IMR-90 (cell line): ENCODE data around the gene PRKAG2. TPM values are rescaled to one million over a fixed set of nuclear protein-coding genes. Genes with fewer than 3 reads are reported as not detected.
A peak's percentile ranks its signal among the peaks of the same experiment; 100 is the strongest.

Experiments used
- ATAC-seq: fragments of 200-7000 bp; cut with Tn5 transposase; 2 replicates; pipeline ENCODE4 v1.9.1; 2020; ENCODE audit warnings: low read depth, mild to moderate bottlenecking, moderate library complexity
- BruUV-seq: library from RNA; stranded (reverse); fragments of 400-500 nt; replicated peaks from 2 replicates; lab custom pipeline; 2021; lab: Mats Ljungman, UMichigan
- CTCF ChIA-PET: fragments of 300-600 bp; formaldehyde crosslinking; extraction: SDS; loops from one replicate; lab custom pipeline; 2021; ENCODE audit warnings: antibody characterized with exemption; lab: Yijun Ruan, JAX
- POLR2A ChIA-PET: fragments of 300-600 bp; sonication (Branson Sonifier 250); formaldehyde crosslinking; loops from one replicate; lab custom pipeline; 2022; ENCODE audit warnings: antibody characterized with exemption; ENCODE audit not compliant: unreplicated experiment; lab: Charles Lee
- DNase-seq: peaks from one replicate; pipeline ENCODE4 v3.0.0; 2013
- H2AFZ ChIP-seq: replicated peaks from 2 replicates; pipeline ENCODE3; 2013; ENCODE audit warnings: low read length, mild to moderate bottlenecking; ENCODE audit not compliant: poor library complexity
- H2AK5ac ChIP-seq: 2 replicates; pipeline ENCODE4 v1.6.1; 2013; ENCODE audit warnings: low read depth, low read length, inconsistent platforms
- H2AK9ac ChIP-seq: replicated peaks from 2 replicates; pipeline ENCODE3; 2013; ENCODE audit warnings: mild to moderate bottlenecking, low read depth, low read length, moderate library complexity; ENCODE audit not compliant: poor library complexity
- H2BK120ac ChIP-seq: 2 replicates; pipeline ENCODE4 v1.6.1; 2013; ENCODE audit warnings: low read depth, low read length, inconsistent platforms
- H2BK15ac ChIP-seq: 3 replicates; pipeline ENCODE4 v1.6.1; 2013; ENCODE audit warnings: low read depth, low read length, inconsistent platforms
- H2BK20ac ChIP-seq: 2 replicates; pipeline ENCODE4 v1.6.1; 2013; ENCODE audit warnings: low read depth, mild to moderate bottlenecking, inconsistent platforms, low read length, moderate library complexity
- H2BK5ac ChIP-seq: 2 replicates; pipeline ENCODE4 v1.6.1; 2013; ENCODE audit warnings: mild to moderate bottlenecking, low read depth, low read length, inconsistent platforms; ENCODE audit not compliant: poor library complexity, severe bottlenecking
- H3K14ac ChIP-seq: replicated peaks from 2 replicates; pipeline ENCODE4 v1.6.1; 2013; ENCODE audit warnings: low read depth, low read length, inconsistent platforms
- H3K18ac ChIP-seq: 2 replicates; pipeline ENCODE4 v1.6.1; 2013; ENCODE audit warnings: low read depth, low read length, control low read depth
- H3K23ac ChIP-seq: 2 replicates; pipeline ENCODE4 v1.6.1; 2013; ENCODE audit warnings: low read depth, low read length, inconsistent platforms
- H3K27ac ChIP-seq: 2 replicates; pipeline ENCODE4 v1.5.1; 2013; ENCODE audit warnings: mild to moderate bottlenecking, control low read depth, low read length; ENCODE audit not compliant: insufficient read depth
- H3K27me3 ChIP-seq: 2 replicates; pipeline ENCODE4 v1.6.1; 2013; ENCODE audit warnings: low read length; ENCODE audit not compliant: control insufficient read depth, insufficient read depth
- H3K36me3 ChIP-seq: 2 replicates; pipeline ENCODE4 v1.6.1; 2013; ENCODE audit warnings: low read length, mixed read lengths; ENCODE audit not compliant: control insufficient read depth, insufficient read depth
- H3K4ac ChIP-seq: 2 replicates; pipeline ENCODE4 v1.6.1; 2013; ENCODE audit warnings: low read depth, low read length, inconsistent platforms
- H3K4me1 ChIP-seq: 2 replicates; pipeline ENCODE4 v1.6.1; 2013; ENCODE audit warnings: low read length, mixed read lengths; ENCODE audit not compliant: control insufficient read depth, insufficient read depth
- H3K4me2 ChIP-seq: 2 replicates; pipeline ENCODE4 v1.6.1; 2013; ENCODE audit warnings: low read depth, mild to moderate bottlenecking, control low read depth, low read length, moderate library complexity
- H3K4me3 ChIP-seq: 2 replicates; pipeline ENCODE4 v1.5.1; 2013; ENCODE audit warnings: low read depth, mild to moderate bottlenecking, control low read depth, low read length, moderate library complexity; ENCODE audit not compliant: insufficient read depth
- H3K56ac ChIP-seq: 2 replicates; pipeline ENCODE4 v1.6.1; 2013; ENCODE audit warnings: low read length, inconsistent platforms; ENCODE audit not compliant: insufficient read depth; ENCODE audit errors: extremely low read depth
- H3K79me1 ChIP-seq, 2 experiments: 2 replicates each; pipeline ENCODE4 v1.6.1; 2013; ENCODE audit warnings: low read length in 2 of 2, inconsistent platforms in 1 of 2, low read depth in 1 of 2
- H3K9ac ChIP-seq: 2 replicates; pipeline ENCODE4 v1.6.1; 2013; ENCODE audit warnings: low read depth, low read length, control low read depth
- H3K9me1 ChIP-seq: 2 replicates; pipeline ENCODE4 v1.6.1; 2013; ENCODE audit warnings: low read length, inconsistent platforms; ENCODE audit not compliant: insufficient read depth
- H3K9me3 ChIP-seq: 2 replicates; pipeline ENCODE4 v1.6.1; 2013; ENCODE audit warnings: low read length; ENCODE audit not compliant: control insufficient read depth, insufficient read depth
- H4K20me1 ChIP-seq: 2 replicates; pipeline ENCODE4 v1.6.1; 2013; ENCODE audit warnings: low read length, inconsistent platforms; ENCODE audit not compliant: insufficient read depth
- H4K5ac ChIP-seq: 2 replicates; pipeline ENCODE4 v1.6.1; 2013; ENCODE audit warnings: mild to moderate bottlenecking, low read depth, low read length, control low read depth
- H4K8ac ChIP-seq, 2 experiments: 2 replicates each; pipeline ENCODE4 v1.6.1; 2013; ENCODE audit warnings: low read depth in 2 of 2, low read length in 2 of 2, control low read depth in 1 of 2, inconsistent platforms in 1 of 2
- H4K91ac ChIP-seq: 2 replicates; pipeline ENCODE4 v1.6.1; 2013; ENCODE audit warnings: low read depth, low read length, inconsistent platforms; ENCODE audit not compliant: insufficient read depth
- RAD21 ChIP-seq: IDR thresholded peaks from 2 replicates; pipeline ENCODE4 v1.6.1; 2012; ENCODE audit warnings: low read length, improper control_type of control experiment
- WGBS, 2 experiments: methylation state at CpG; one replicate each; pipeline versions ENCODE4 v1.1.5 to v1.1.7; 2013; ENCODE audit warnings: missing lambda C conversion rate in 2 of 2; ENCODE audit not compliant: insufficient read length in 1 of 2; ENCODE audit errors: extremely low coverage in 2 of 2; 5-methylcytosine and 5-hydroxymethylcytosine counted together
- dilution Hi-C: fragments of 300-500 bp; cut with HindIII; formaldehyde crosslinking; loops from one replicate; pipeline ENCODE4 v1.14.3; 2018; ENCODE audit warnings: low sequenced_read_pairs; ENCODE audit not compliant: unreplicated experiment
- in situ Hi-C: fragments of 300-500 bp; cut with MboI; formaldehyde crosslinking; loops from 3 replicates; pipeline ENCODE4 v1.14.3; 2019; ENCODE audit warnings: low sequenced_read_pairs, inconsistent platforms, mixed read lengths
- intact Hi-C: fragments of 100-400 bp; cut with micrococcal nuclease; formaldehyde crosslinking; loops from 2 replicates; pipeline ENCODE4 v1.10.0; 2022
- polyA plus RNA-seq, 3 experiments: library from polyadenylated mRNA; depleted of rRNA; stranded (reverse); fragments of >200 nt; gene quantifications; 2 replicates each; pipeline ENCODE4 v1.2.3, GENCODE V29; 2012; ENCODE audit warnings: low replicate concordance in 1 of 3
- total RNA-seq: library from RNA; depleted of rRNA; stranded (reverse); fragments of >200 nt; gene quantifications from 2 replicates; pipeline ENCODE4 v1.2.3, GENCODE V29; 2012

The PRKAG2 gene
- total and polyA plus RNA-seq, 2 of the 4 experiments (the other 2 are of a cell fraction) = 15.4 to 21.6 TPM

- H3K9me1 ChIP-seq = peaks cover 31% of the 10 kb centered on the region
- TF ChIP-seq RAD21 = no peak
- no peak overlapping the region for H3K18ac ChIP-seq
- peak overlapping the region; percentile 82 for H2AK5ac ChIP-seq
- peak overlapping the region; percentile 73 for H2BK120ac ChIP-seq
- H3K56ac ChIP-seq = no peak overlapping the region
- peak overlapping the region; percentile 49 for H2BK5ac ChIP-seq
- H4K8ac ChIP-seq = peak overlapping the region in 1 of 2 experiments; percentile 36; a peak in 1 of 4 replicates
- H3K27me3 ChIP-seq = no peaks in the 10 kb centered on the region
- peak overlapping the region; percentile 40 for H3K4ac ChIP-seq
- H3K23ac ChIP-seq = no peak overlapping the region
- DNase-seq (no peak), ATAC-seq (no peak)
- dilution Hi-C loops (no loop called here), intact Hi-C loops (no loop called here), in situ Hi-C loops (no loop called here)
- H2AFZ ChIP-seq = peak overlapping the region; percentile 76
- peaks cover 32% of the 10 kb centered on the region for H3K4me1 ChIP-seq
- peak overlapping the region; percentile 37; the same call in 1 of the 2 replicates for H2BK20ac ChIP-seq
- H4K5ac ChIP-seq = peak overlapping the region; percentile 5; the same call in 1 of the 2 replicates
- H3K79me1 ChIP-seq = peaks cover 3% of the 10 kb centered on the region in 2 experiments; a peak in 1 of 4 replicates
- no peaks in the 10 kb centered on the region for H4K20me1 ChIP-seq
- H4K91ac ChIP-seq = peak overlapping the region; percentile 77; the same call in 1 of the 2 replicates
- H2BK15ac ChIP-seq = peak overlapping the region; percentile 56; the same call in 2 of the 3 replicates
- no peak overlapping the region for H3K27ac ChIP-seq
- H3K36me3 ChIP-seq = no peaks in the 10 kb centered on the region
- CTCF ChIA-PET = no interaction called here
- no peaks in the 10 kb centered on the region for H3K9me3 ChIP-seq
- BruUV-seq = no TSS peak
- H2AK9ac ChIP-seq = peak overlapping the region; percentile 58
- H3K14ac ChIP-seq = 0 out of 2 replicates have a peak overlapping the region, but pooled peaks have one; percentile 24
- H3K4me3 ChIP-seq = no peak overlapping the region
- 93% methylated on average over 3 of the region's 18 CpGs; no CpG with 5 or more reads in 1 of the 2 experiments for WGBS, 2 experiments
- no peak overlapping the region for H3K4me2 ChIP-seq
- POLR2A ChIA-PET = no interaction called here
- H3K9ac ChIP-seq = no peak overlapping the region
Measured at GRCh38 chr7:151683615-151684407, 193.1 kb downstream of the PRKAG2 start.
